Ovary (tissue), 9 donors: ENCODE results near the gene CPE. TPM values are rescaled to one million over a fixed set of nuclear protein-coding genes. Genes with fewer than 3 reads are reported as not detected.
"Not testable (repeated sequence)": the region's sequence is repeated elsewhere in the genome, so short reads cannot be mapped to it uniquely, and the experiment has no call there.

Experiments used
- DNase-seq, 5 donors: peaks; one replicate each; pipeline ENCODE4 v3.0.0-alpha.2; 2019 to 2020
- H3K27ac ChIP-seq, 2 donors: fragments of 200-600 bp; one replicate each; pipeline versions ENCODE4 v1.5.1 to v1.8.0; 2019 to 2022
- H3K27me3 ChIP-seq: fragments of 200-600 bp; one replicate; pipeline ENCODE4 v1.8.0; 2022
- H3K36me3 ChIP-seq: fragments of 200-600 bp; sonication (generic); one replicate; pipeline ENCODE4 v1.5.1; 2019
- H3K4me1 ChIP-seq: one replicate; pipeline ENCODE4 v1.8.1; 2013; ENCODE audit warnings: mild to moderate bottlenecking, moderate library complexity; ENCODE audit not compliant: insufficient read depth
- H3K4me3 ChIP-seq: fragments of 200-600 bp; sonication (generic); one replicate; pipeline ENCODE4 v1.5.1; 2017
- H3K9me3 ChIP-seq, 2 donors: fragments of 200-600 bp in 1 of 2; sonication (generic) in 1 of 2; one replicate each; pipeline versions ENCODE4 v1.5.1 to v1.8.1; 2013 to 2019; ENCODE audit warnings: mild to moderate bottlenecking in 1 of 2, moderate library complexity in 1 of 2
- CTCF ChIP-seq, 3 donors: fragments of 450-650 bp in 2 of 3; fragments of 200-600 bp in 1 of 3; IDR thresholded peaks; one replicate each; pipeline versions ENCODE4 v1.5.1 to v1.8.0; 2016 to 2022; ENCODE audit warnings: antibody characterized with exemption in 3 of 3, mild to moderate bottlenecking in 1 of 3
- EP300 ChIP-seq: sonication (generic); formaldehyde crosslinking; IDR thresholded peaks from one replicate; pipeline ENCODE4 v1.6.1; 2017; ENCODE audit warnings: antibody characterized with exemption
- POLR2A ChIP-seq: fragments of 450-650 bp; IDR thresholded peaks from one replicate; pipeline ENCODE4 v1.6.1; 2017; ENCODE audit warnings: antibody characterized with exemption, mild to moderate bottlenecking, moderate library complexity
- WGBS, 3 donors: extraction: QIAGEN DNeasy Blood & Tissue Kit in 1 of 3; methylation state at CpG; one replicate each; pipeline versions ENCODE4 v1.1.5 to v1.1.7; 2013 to 2017; 5-methylcytosine and 5-hydroxymethylcytosine counted together
- intact Hi-C, 4 donors: fragments of 100-400 bp; cut with DNase I; formaldehyde crosslinking; loops; one replicate each; pipeline versions ENCODE4 v1.11.0 to v1.15.1; 2022 to 2023
- polyA plus RNA-seq, 2 donors: library from polyadenylated mRNA; stranded (reverse); fragments of 200-250 nt in 1 of 2; fragments of 350-450 nt in 1 of 2; fragmentation: Illumina TruSeq in 1 of 2; extraction: RNeasy Lipid Tissue Mini Kit (QIAGEN cat#74804) in 1 of 2; gene quantifications; one replicate each; pipeline ENCODE4 v1.2.3, GENCODE V29; 2013 to 2014
- total RNA-seq, 7 donors: library from RNA; depleted of rRNA in 2 of 7; stranded (reverse); fragments of >200 nt in 2 of 7; fragmentation: NEBNext Ultra II Directional in 3 of 7; extraction: Animal tissue kit (Norgen Biotek cat#: 25700) in 3 of 7; gene quantifications; one replicate each; pipeline versions ENCODE4 v1.1.0 to v1.2.4, GENCODE V29; 2016 to 2023
- donor health status: DM: no; HTN: no; CAD: no; lungs with moderate emphysema.
- donor health status: DM: no; HTN: no; CAD: no.
- donor health status: Bipolar disorder and iron deficiency.
- donor health status: DM: yes; HTN: yes; CAD: no.
- donor health status: DM: no; HTN: no; CAD: no.
- donor health status: DM: yes; HTN: yes; CAD: no.

Gene CPE
- total and polyA plus RNA-seq, 9 donors = 19.9 to 207 (median 69.2) TPM

- H3K4me1 ChIP-seq = no peaks in the 10 kb centered on the region
- no peak for TF ChIP-seq CTCF (IDR thresholded peaks at IDR 0.05)
- TF ChIP-seq EP300 = no peak
- TF ChIP-seq POLR2A = no peak
- WGBS, 3 donors = 83 to 100% (median 98%) methylated on average over 1 of the region's 1 CpG
- H3K9me3 ChIP-seq = no peaks in the 10 kb centered on the region
- H3K27me3 ChIP-seq = no peaks in the 10 kb centered on the region
- H3K4me3 ChIP-seq = no peak overlapping the region
- intact Hi-C loops = no loop called here
- no peak for DNase-seq
- no peaks in the 10 kb centered on the region for H3K36me3 ChIP-seq
- H3K27ac ChIP-seq = no peak overlapping the region
Measured at GRCh38 chr4:165443276-165443675, 64.5 kb downstream of the CPE start.

DNA sequence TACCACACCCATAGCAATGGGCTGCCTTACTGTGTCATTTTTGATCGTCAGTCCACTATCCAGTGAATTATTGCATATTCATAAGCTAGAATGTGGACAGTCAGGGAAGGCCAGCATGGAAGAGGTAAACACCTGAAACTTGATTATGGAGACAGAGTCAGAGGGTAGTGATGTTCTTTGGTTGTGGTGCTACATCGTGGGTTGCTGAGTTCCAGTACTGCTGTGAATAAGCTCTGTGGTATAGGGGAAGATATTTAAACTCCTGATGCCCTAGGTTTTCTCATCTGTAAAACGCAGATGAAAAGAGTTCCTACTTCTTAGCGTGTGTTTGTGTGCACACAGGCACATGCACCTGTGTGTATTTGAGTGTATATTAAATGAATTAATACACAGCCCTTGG is 69.9 kb downstream of the CPE start:
- intact Hi-C loops = no loop called here
- Histone ChIP-seq H3K9me3 (no peaks in the 10 kb centered on the region), H3K27ac (no peak overlapping the region), H3K36me3 (no peaks in the 10 kb centered on the region), H3K4me3 (no peak overlapping the region), H3K27me3 (no peaks in the 10 kb centered on the region), H3K4me1 (no peaks in the 10 kb centered on the region)
- no peak for TF ChIP-seq CTCF (IDR thresholded peaks at IDR 0.05)
- TF ChIP-seq POLR2A = no peak
- no peak for TF ChIP-seq EP300
- DNase-seq = no peak
- 94 to 96% (median 95%) methylated on average over 4 of the region's 4 CpGs for WGBS, 3 donors

DNA sequence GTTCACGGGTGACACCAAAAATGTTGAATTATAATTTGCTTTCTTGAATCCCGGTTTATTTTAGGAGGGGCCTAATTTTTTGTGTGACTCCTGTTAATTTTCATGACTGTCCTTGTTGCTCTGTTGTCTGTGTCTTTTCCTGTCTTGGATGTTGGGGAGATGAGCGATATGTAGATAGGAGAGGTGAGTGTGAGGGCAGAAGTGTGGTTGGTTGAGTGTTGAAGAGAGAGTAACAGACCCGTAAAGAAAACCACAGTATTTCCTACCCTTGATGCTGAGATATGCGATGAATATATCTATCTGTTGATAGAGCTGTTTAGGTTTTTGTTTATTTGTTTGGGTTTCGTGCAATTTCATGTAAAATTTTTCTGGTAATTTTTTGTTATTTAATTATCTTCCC is 70.5 kb downstream of the CPE start:
- Histone ChIP-seq H3K27me3 (no peaks in the 10 kb centered on the region), H3K4me1 (no peaks in the 10 kb centered on the region), H3K9me3 (no peaks in the 10 kb centered on the region), H3K27ac (no peak overlapping the region), H3K36me3 (no peaks in the 10 kb centered on the region), H3K4me3 (no peak overlapping the region)
- WGBS, 3 donors = 76 to 90% (median 90%) methylated on average over 6 of the region's 6 CpGs
- TF ChIP-seq POLR2A = no peak
- TF ChIP-seq EP300 = no peak
- TF ChIP-seq CTCF (IDR thresholded peaks at IDR 0.05) = no peak
- intact Hi-C loops = no loop called here
- no peak for DNase-seq

- TF ChIP-seq EP300 = no peak
- no peak for TF ChIP-seq POLR2A
- TF ChIP-seq CTCF (IDR thresholded peaks at IDR 0.05) = no peak
- Histone ChIP-seq H3K36me3 (no peaks in the 10 kb centered on the region), H3K9me3 (no peaks in the 10 kb centered on the region), H3K4me1 (no peaks in the 10 kb centered on the region), H3K27me3 (no peaks in the 10 kb centered on the region), H3K4me3 (no peak overlapping the region), H3K27ac (no peak overlapping the region)
- WGBS, 3 donors = 90 to 91% (median 91%) methylated on average over 5 of the region's 5 CpGs
- intact Hi-C loops = no loop called here
- no peak for DNase-seq
Measured at GRCh38 chr4:165450871-165451270, 72.1 kb downstream of the CPE start.

- H3K9me3 ChIP-seq, H3K27ac ChIP-seq, H3K36me3 ChIP-seq, H3K27me3 ChIP-seq, intact Hi-C loops, DNase-seq, H3K4me3 ChIP-seq, H3K4me1 ChIP-seq: not testable (repeated sequence)
- WGBS, 3 donors = 91 to 95% (median 92%) methylated on average over 5 of the region's 5 CpGs
Measured at GRCh38 chr4:165453140-165453539, 74.3 kb downstream of the CPE start.
